ENCODE results near the gene TUBB1. TPM values are rescaled to one million over a fixed set of nuclear protein-coding genes. Genes with fewer than 3 reads are reported as not detected.

The TUBB1 gene
- total RNA-seq, 2 experiments from 2014 or later: not detected

DNA sequence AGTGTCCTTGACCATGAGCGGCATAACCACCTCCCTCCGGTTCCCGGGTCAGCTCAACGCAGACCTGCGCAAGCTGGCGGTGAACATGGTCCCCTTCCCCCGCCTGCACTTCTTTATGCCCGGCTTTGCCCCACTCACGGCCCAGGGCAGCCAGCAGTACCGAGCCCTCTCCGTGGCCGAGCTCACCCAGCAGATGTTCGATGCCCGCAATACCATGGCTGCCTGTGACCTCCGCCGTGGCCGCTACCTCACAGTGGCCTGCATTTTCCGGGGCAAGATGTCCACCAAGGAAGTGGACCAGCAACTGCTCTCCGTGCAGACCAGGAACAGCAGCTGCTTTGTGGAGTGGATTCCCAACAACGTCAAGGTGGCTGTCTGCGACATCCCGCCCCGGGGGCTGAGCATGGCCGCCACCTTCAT, 4.9 kb downstream of the TUBB1 start:
- H3K27me3 Mint-ChIP-seq: no peaks in the 10 kb centered on the region
- no peak overlapping the region for H3K4me3 Mint-ChIP-seq
- DNase-seq (no peak), ATAC-seq (ENCODE audit: low read depth) (no peak)
- POLR2A ChIA-PET: interaction anchor here (1.1 kb wide), 1 partner anchor 19 kb away, joined by 3 read pairs; no protein-coding TSS in a partner anchor
- no peaks in the 10 kb centered on the region for H3K9me3 Mint-ChIP-seq
- peaks cover 24% of the 10 kb centered on the region for H3K4me1 Mint-ChIP-seq
- no peak overlapping the region for H3K27ac Mint-ChIP-seq
- peaks cover 34% of the 10 kb centered on the region for H3K36me3 Mint-ChIP-seq

DNA sequence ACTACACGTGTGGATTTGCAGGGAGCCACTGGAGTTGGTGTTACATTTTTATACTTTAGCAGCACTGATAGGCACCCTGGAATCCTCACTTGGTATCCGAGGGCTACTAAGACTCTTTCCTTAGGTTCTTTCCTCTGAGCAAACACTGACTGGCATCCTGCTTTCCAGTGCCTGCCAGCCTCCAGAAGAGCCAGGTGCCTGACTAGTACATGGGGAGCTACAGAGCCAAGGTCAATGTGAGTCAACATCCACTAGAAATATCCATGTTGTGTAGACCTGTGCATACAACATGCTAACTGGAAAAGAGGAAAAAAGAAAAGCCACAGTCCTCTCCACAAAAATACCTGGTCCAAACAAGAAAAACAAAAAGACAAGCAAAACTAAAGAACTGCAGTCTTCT, 5.9 kb downstream of the TUBB1 start:
- Mint-ChIP-seq H3K4me1 (peaks cover 33% of the 10 kb centered on the region), H3K27me3 (no peaks in the 10 kb centered on the region)
- ATAC-seq (ENCODE audit: low read depth): no peak

DNA sequence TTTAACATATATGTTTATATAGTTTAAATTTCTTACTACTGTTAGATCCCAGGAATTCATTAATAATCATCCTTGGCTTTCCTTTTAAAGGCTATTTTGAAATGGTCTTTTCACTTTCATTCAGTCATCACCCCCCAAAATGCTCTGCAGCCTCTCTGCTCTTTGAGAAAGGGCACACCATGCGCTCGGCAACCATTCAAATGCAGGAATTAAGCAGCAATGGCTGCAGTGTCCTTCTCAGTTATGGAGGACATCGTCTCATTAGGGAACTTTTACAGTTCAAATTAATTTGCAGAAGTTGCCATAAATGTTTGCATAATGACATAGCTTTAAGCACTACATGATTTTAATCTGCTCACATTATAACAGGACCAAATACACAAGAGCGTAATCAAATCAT, 6.3 kb downstream of the TUBB1 start:
- ATAC-seq (ENCODE audit: low read depth) (no peak), DNase-seq (no peak)
- Mint-ChIP-seq H3K36me3 (peaks cover 43% of the 10 kb centered on the region), H3K4me1 (peaks cover 37% of the 10 kb centered on the region), H3K27me3 (no peaks in the 10 kb centered on the region), H3K9me3 (no peaks in the 10 kb centered on the region), H3K4me3 (no peak overlapping the region), H3K27ac (no peak overlapping the region)
- POLR2A ChIA-PET: interaction anchor here (1.6 kb wide), 1 partner anchor 136 kb away, joined by 4 read pairs; no protein-coding TSS in a partner anchor

More for the DNA sequence above, 5.9 kb downstream of the TUBB1 start:
- DNase-seq: no peak
- Mint-ChIP-seq H3K9me3 (no peaks in the 10 kb centered on the region), H3K36me3 (peaks cover 41% of the 10 kb centered on the region), H3K27ac (no peak overlapping the region), H3K4me3 (no peak overlapping the region)
- POLR2A ChIA-PET: interaction anchor here (1.6 kb wide), 1 partner anchor 136 kb away, joined by 4 read pairs; no protein-coding TSS in a partner anchor

DNA sequence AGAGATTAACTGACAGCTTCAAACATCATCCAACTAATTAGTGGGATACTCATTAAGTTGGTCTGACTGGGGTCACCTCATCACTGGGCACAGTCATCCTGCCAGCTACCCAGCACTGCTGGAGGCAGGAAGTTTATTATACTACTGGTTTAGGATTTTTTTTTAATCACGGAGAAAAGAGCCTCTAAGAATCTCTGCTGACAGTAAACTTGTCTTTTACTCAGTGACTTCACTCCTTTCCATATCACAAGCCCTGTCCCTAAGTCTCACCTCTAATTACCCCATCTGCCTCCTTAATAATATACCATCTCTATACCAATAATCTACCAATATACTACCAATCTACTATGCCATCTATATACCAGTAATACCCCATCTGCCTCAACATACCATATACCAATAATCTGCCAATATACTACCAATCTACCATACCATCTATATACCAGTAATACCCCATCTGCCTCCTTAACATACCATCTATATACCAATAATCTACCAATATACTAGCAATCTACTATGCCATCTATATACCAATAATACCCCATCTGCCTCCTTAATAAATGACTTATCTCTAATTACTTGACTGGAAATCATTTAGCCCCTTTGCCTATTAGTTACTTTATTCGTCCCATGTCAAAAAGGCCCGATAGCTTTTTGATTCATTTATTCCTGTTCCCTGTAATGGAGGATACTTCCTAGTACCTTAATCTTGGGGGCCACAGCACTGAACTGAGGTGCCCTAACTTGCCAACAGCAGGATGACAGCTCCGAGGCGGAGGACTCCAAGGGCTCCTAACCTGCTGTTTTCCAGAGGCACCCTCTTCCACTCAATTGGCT, 7.9 kb downstream of the TUBB1 start:
- Mint-ChIP-seq H3K27me3 (no peaks in the 10 kb centered on the region), H3K4me3 (no peak overlapping the region), H3K36me3 (peaks cover 46% of the 10 kb centered on the region), H3K27ac (peak overlapping the region; percentile 26), H3K9me3 (no peaks in the 10 kb centered on the region), H3K4me1 (peaks cover 44% of the 10 kb centered on the region)
- POLR2A ChIA-PET: interaction anchor here (2.2 kb wide), 1 partner anchor 12 kb away, joined by 5 read pairs; no protein-coding TSS in a partner anchor
- DNase-seq (no peak), ATAC-seq (ENCODE audit: low read depth) (no peak)

DNA sequence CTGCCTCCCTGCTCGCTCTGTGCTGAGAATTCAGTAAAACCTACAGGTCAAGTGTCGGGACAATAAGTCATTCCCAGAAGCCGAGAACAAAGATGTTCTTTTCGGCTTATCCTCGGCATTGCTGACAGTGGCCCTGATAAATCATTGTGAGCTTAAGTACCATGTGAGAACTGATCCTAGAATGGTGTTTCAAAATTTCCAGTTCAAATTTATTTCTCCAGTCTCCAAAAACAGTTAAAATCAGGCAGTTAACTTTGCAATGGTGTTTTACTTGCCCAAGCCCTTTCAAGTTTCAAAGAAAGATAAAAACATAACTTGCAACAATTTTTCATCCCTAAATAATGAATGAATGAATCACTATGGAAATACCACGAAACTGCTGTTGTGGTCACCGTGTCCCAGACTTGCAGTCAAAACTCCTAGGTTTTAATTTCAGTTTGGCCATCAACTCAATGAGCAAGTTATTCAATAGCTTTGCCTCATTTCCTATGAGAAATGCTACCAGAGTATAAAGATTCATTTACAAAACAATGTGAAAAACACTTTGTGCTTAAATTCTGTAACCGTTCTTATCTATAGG, 8.6 kb downstream of the TUBB1 start:
- H3K36me3 Mint-ChIP-seq: peaks cover 45% of the 10 kb centered on the region
- H3K9me3 Mint-ChIP-seq: no peaks in the 10 kb centered on the region
- H3K4me3 Mint-ChIP-seq: no peak overlapping the region
- no peaks in the 10 kb centered on the region for H3K27me3 Mint-ChIP-seq
- POLR2A ChIA-PET: interaction anchor here (1.2 to 2.2 kb wide), 2 partner anchors 10 to 13 kb away, joined by 4 to 5 read pairs; no protein-coding TSS in a partner anchor
- ATAC-seq (ENCODE audit: low read depth) (no peak), DNase-seq (no peak)
- no peak overlapping the region for H3K27ac Mint-ChIP-seq
- peaks cover 46% of the 10 kb centered on the region for H3K4me1 Mint-ChIP-seq

DNA sequence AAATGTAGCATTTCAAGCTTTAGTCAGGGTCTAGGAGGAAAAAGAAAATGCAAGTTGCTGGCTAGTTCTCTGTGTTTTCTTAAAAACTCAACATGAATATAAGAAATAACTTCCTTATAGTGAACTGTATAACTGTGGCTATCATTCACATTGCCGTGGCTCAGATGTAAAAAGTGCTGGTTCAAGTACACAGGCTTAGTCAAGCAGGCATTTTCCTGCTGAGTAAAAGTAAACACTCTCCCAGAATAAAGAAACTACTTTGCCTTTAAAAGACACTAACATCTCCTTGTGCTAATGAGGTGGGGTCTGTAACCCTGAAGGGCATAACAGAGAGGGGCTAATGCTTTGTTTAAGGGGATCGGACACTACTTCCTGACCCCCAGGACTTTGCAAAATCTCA, 9.6 kb downstream of the TUBB1 start:
- DNase-seq (no peak), ATAC-seq (ENCODE audit: low read depth) (no peak)
- Mint-ChIP-seq H3K4me1 (peaks cover 49% of the 10 kb centered on the region), H3K36me3 (peaks cover 45% of the 10 kb centered on the region), H3K9me3 (no peaks in the 10 kb centered on the region), H3K27me3 (no peaks in the 10 kb centered on the region), H3K4me3 (peak overlapping the region; percentile 60), H3K27ac (no peak overlapping the region)
- POLR2A ChIA-PET: interaction anchor here (1.2 to 2.2 kb wide), 2 partner anchors 11 to 14 kb away, joined by 4 to 5 read pairs; no protein-coding TSS in a partner anchor

DNA sequence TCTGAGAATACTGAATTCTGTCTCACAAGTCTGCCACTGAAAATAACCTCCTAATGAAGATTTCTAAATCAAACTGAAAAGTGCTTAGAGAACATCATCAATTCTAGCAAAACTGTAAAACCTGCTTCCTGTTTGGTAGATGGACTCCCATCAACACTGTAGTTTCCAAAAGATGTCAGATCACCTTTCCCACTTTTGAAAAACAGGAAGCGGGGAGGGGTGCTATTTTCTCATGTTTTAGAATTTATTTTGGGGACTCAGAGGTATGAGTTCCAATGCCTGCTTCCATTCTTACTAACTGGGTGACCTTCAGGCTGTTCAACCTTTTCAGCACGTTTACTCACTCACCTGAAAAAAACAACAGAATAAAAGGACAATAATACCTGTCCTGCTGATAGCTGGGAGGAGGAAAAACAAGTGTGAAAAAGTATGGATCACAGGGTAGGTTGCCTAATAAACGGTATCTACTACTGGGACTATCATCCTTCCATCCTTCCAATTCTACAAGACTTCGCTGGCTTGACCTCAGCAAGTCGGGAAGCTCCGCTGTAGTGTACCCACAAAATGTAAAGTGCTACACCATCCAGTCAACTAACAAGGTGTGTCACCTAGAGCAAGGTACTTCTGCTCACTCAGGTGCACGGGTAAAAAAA, 11.8 kb downstream of the TUBB1 start:
- POLR2A ChIA-PET: interaction anchor here (0.7 to 3.0 kb wide), 15 partner anchors 11 to 379 kb away, joined by 4 to 59 read pairs (median 9); partner anchors contain the start of genes NELFCD, PRELID3B and ZNF831
- DNase-seq (no peak), ATAC-seq (ENCODE audit: low read depth) (no peak)
- H3K9me3 Mint-ChIP-seq: no peaks in the 10 kb centered on the region
- peaks cover 49% of the 10 kb centered on the region for H3K4me1 Mint-ChIP-seq
- peak overlapping the region; percentile 92 for H3K27ac Mint-ChIP-seq
- peaks cover 44% of the 10 kb centered on the region for H3K36me3 Mint-ChIP-seq
- H3K27me3 Mint-ChIP-seq: no peaks in the 10 kb centered on the region
- H3K4me3 Mint-ChIP-seq: peak overlapping the region; percentile 92

DNA sequence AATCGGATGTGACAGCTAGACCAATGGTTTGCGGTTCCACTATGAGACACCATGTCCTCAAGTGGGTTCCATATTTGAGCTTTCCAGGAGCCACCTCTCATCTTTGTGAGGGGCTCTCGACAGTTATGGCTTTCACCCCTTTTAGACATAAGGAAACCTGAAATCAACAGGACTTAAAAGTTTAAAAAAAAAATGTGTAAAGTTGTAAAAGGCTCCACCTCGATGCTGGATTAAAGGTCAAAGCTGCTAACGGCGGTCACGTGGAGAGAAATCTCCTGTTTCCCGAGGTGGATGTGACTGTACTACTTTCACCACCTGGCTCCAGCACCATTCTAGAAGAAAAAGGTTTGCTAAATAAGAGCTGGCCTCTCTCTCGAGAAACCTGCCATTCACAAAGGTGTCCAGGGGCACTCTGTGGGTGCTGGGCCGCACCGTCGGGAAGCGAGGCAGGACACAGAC, 12.4 kb downstream of the TUBB1 start:
- POLR2A ChIA-PET: interaction anchor here (0.7 to 3.0 kb wide), 24 partner anchors 8 to 379 kb away, joined by 3 to 59 read pairs (median 8); partner anchors contain the start of genes NELFCD, PRELID3B, TUBB1 and ZNF831
- peak overlapping the region; percentile 92 for H3K4me3 Mint-ChIP-seq
- H3K4me1 Mint-ChIP-seq: peaks cover 48% of the 10 kb centered on the region
- peaks cover 44% of the 10 kb centered on the region for H3K36me3 Mint-ChIP-seq
- no peaks in the 10 kb centered on the region for H3K9me3 Mint-ChIP-seq
- no peak for ATAC-seq (ENCODE audit: low read depth)
- DNase-seq: no peak
- H3K27ac Mint-ChIP-seq: peak overlapping the region; percentile 92
- no peaks in the 10 kb centered on the region for H3K27me3 Mint-ChIP-seq

DNA sequence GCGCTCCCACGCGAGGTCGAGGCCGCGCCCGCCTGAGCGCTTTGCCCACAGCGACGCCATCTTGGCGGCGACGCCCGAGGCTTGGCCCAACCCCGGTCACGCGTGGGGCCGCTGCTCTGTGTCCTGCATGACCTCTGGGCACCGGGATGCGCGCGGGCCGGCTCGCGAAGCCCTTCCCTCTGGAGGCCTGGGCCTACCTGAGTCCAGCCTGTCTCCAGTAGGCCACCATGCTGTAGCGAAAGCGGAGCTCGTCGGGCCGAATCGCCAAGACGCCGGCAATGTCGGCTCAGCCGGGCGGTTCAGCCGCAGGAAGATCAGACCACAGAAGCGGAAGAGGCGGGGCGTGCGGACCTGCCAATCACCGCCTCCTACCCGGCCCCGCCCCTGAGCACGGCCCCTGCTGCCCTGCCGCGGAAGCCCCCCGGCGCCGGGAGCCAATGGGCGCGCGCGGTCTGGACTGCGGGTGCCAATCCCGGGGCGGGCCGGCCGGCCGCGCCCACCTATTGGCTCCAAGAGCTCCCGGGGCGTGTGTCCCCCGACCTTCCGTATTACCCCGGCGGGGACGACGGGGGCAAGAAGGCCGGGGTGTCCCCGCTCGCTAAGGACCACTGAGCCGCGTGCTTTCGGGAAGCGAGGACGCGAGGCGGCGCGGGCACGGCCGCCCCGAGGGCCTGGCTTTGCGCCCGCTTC, 12.9 kb downstream of the TUBB1 start, which contains the start of gene ATP5F1E:
Gene ATP5F1E (minus strand): TSS at position 313 of the 690 bp plus-strand sequence. CDS start 84 bp downstream, at position 229.
- H3K27me3 Mint-ChIP-seq: no peaks in the 10 kb centered on the region
- ATAC-seq (ENCODE audit: low read depth): peak; percentile 99
- peaks cover 47% of the 10 kb centered on the region for H3K4me1 Mint-ChIP-seq
- POLR2A ChIA-PET: interaction anchor here (0.6 to 3.0 kb wide), 34 partner anchors 9 to 381 kb away, joined by 3 to 59 read pairs (median 6); partner anchors contain the start of genes NELFCD, PRELID3B, STX16 and TUBB1
- H3K4me3 Mint-ChIP-seq: peak within 1 kb of the TSS; percentile 92
- peak; percentile 99 for DNase-seq
- H3K36me3 Mint-ChIP-seq: peaks cover 42% of the 10 kb centered on the region
- peak within 1 kb of the TSS; percentile 92 for H3K27ac Mint-ChIP-seq
- no peaks in the 10 kb centered on the region for H3K9me3 Mint-ChIP-seq

DNA sequence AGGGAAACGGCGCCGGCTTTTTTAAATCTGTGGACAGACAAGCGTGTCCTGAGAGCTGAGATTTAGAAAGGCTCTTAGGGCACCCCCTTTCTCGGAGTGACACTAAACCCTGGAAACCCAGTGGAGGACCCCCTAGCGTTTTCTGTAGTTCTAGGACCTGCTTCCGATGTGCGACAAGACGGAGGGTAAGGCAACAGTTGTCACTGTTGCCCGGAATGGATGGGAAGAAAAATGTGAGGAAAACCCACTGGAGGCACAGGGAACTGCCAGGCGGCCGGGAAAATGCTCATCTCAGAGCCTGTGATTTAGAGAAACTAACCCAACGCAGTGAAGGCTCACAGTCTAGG, 13.5 kb downstream of the TUBB1 start:
- no peak for ATAC-seq (ENCODE audit: low read depth)
- H3K9me3 Mint-ChIP-seq: no peaks in the 10 kb centered on the region
- DNase-seq: no peak
- peak overlapping the region; percentile 92 for H3K4me3 Mint-ChIP-seq
- peaks cover 40% of the 10 kb centered on the region for H3K36me3 Mint-ChIP-seq
- no peaks in the 10 kb centered on the region for H3K27me3 Mint-ChIP-seq
- POLR2A ChIA-PET: interaction anchor here (0.6 to 3.0 kb wide), 31 partner anchors 9 to 382 kb away, joined by 3 to 59 read pairs (median 6); partner anchors contain the start of genes NELFCD, PRELID3B, STX16 and TUBB1
- peak overlapping the region; percentile 87 for H3K27ac Mint-ChIP-seq
- peaks cover 44% of the 10 kb centered on the region for H3K4me1 Mint-ChIP-seq

DNA sequence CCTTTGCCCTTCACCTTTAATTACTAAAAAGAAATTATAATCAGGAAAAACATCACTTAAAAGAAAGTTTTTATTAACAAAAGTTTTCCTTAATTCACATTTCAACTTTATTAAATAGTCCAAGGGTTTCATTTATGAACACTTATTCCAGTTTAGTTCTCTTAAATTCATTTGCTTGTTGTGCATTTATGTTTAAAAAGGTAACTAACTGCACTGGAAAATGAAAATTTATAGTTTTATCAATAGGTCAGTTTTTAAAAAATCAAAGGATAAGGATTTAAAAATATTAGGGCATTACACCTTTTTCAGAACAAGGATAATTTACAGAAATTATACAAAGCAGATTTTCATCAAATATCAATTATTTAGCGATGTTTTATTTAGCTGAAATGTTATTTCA, 13.9 kb downstream of the TUBB1 start:
- Mint-ChIP-seq H3K4me1 (peaks cover 43% of the 10 kb centered on the region), H3K4me3 (peak overlapping the region; percentile 92), H3K9me3 (no peaks in the 10 kb centered on the region), H3K36me3 (peaks cover 40% of the 10 kb centered on the region), H3K27ac (peak overlapping the region; percentile 87), H3K27me3 (no peaks in the 10 kb centered on the region)
- no peak for ATAC-seq (ENCODE audit: low read depth)
- POLR2A ChIA-PET: interaction anchor here (0.9 to 3.0 kb wide), 12 partner anchors 9 to 382 kb away, joined by 3 to 59 read pairs (median 8); partner anchors contain the start of genes PRELID3B, STX16, TUBB1 and ZNF831
- DNase-seq: no peak

DNA sequence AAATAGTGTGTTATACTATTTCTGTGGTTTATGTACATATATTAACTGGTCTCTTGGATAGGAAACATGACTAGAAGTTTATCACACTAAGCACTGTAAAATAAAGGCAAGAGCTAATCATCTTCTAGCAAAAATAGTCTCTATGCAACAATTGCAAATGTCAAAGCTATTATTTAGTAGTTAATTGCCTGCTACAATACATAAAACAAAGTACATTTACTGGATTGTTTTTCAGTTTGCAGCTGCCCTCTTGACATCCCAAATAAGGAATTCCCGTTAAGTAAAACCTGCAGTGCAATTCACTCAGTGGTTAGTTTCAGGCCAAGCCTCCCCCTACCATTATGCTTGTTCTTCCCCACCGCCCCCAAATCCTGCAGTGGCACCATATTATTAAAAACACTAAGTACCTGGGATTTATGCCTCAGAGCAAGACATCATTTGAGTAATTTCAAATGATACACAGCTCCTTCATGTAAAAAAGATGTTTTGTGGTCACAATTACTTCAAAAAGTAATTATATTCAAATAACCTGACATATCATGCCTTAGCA, 14.5 kb downstream of the TUBB1 start:
- Mint-ChIP-seq H3K9me3 (no peaks in the 10 kb centered on the region), H3K27me3 (no peaks in the 10 kb centered on the region), H3K36me3 (peaks cover 37% of the 10 kb centered on the region), H3K4me1 (peaks cover 39% of the 10 kb centered on the region), H3K27ac (no peak overlapping the region), H3K4me3 (peak overlapping the region; percentile 1)
- ATAC-seq (ENCODE audit: low read depth) (no peak), DNase-seq (no peak)
- POLR2A ChIA-PET: interaction anchor here (1.1 to 3.0 kb wide), 3 partner anchors 8 to 144 kb away, joined by 3 to 59 read pairs (median 8); partner anchors contain the start of genes PRELID3B and TUBB1

All from activated naive CD8-positive, alpha-beta T cell treated with anti-CD3 and anti-CD28 coated beads, Interleukin-2, amount 10 ng/mL, durations not matched to agents 7 days and 5 days (primary cell).